HEK293 (cell line): Measurements from ENCODE around the gene GNG4.

ENCODE experiments used
- BCL11B ChIP-seq: fragments of 450-650 bp; formaldehyde crosslinking; IDR thresholded peaks from 2 replicates; pipeline ENCODE4 v1.5.1; 2016; ENCODE audit warnings: low read depth, missing biosample characterization, missing genetic modification characterization
- RBAK ChIP-seq: fragments of 450-650 bp; formaldehyde crosslinking; IDR thresholded peaks from 2 replicates; pipeline ENCODE4 v1.5.1; 2016; ENCODE audit warnings: missing biosample characterization, missing genetic modification characterization
- REPIN1 ChIP-seq: fragments of 450-650 bp; formaldehyde crosslinking; IDR thresholded peaks from 2 replicates; pipeline ENCODE4 v1.5.1; 2017; ENCODE audit warnings: missing biosample characterization, missing genetic modification characterization, low read depth
- ZEB2 ChIP-seq: fragments of 450-650 bp; formaldehyde crosslinking; IDR thresholded peaks from 2 replicates; pipeline ENCODE4 v1.5.1; 2016; ENCODE audit warnings: missing biosample characterization, missing genetic modification characterization
- ZIC2 ChIP-seq: fragments of 450-650 bp; formaldehyde crosslinking; IDR thresholded peaks from 2 replicates; pipeline ENCODE4 v1.5.1; 2016; ENCODE audit warnings: missing biosample characterization, missing genetic modification characterization
- ZNF248 ChIP-seq: fragments of 450-650 bp; formaldehyde crosslinking; IDR thresholded peaks from 2 replicates; pipeline ENCODE4 v1.5.1; 2017; ENCODE audit warnings: missing biosample characterization, missing genetic modification characterization
- ZNF311 ChIP-seq: fragments of 450-650 bp; formaldehyde crosslinking; IDR thresholded peaks from 2 replicates; pipeline ENCODE4 v1.5.1; 2017; ENCODE audit warnings: missing biosample characterization, missing genetic modification characterization, borderline replicate concordance
- ZNF391 ChIP-seq: fragments of 450-650 bp; formaldehyde crosslinking; IDR thresholded peaks from 2 replicates; pipeline ENCODE4 v1.5.1; 2016; ENCODE audit warnings: low read depth, missing biosample characterization, missing genetic modification characterization, borderline replicate concordance
- ZNF510 ChIP-seq: fragments of 450-650 bp; formaldehyde crosslinking; IDR thresholded peaks from 2 replicates; pipeline ENCODE4 v1.5.1; 2018; ENCODE audit warnings: mild to moderate bottlenecking, missing genetic modification characterization, missing biosample characterization; ENCODE audit not compliant: insufficient replicate concordance
- ZNF521 ChIP-seq: fragments of 450-650 bp; formaldehyde crosslinking; IDR thresholded peaks from 2 replicates; pipeline ENCODE4 v1.5.1; 2017; ENCODE audit warnings: missing biosample characterization, mild to moderate bottlenecking, missing genetic modification characterization
- ZNF529 ChIP-seq: fragments of 450-650 bp; formaldehyde crosslinking; IDR thresholded peaks from 2 replicates; pipeline ENCODE4 v1.5.1; 2017; ENCODE audit warnings: missing genetic modification characterization, missing biosample characterization; ENCODE audit not compliant: insufficient replicate concordance
- ZNF560 ChIP-seq: fragments of 450-650 bp; formaldehyde crosslinking; IDR thresholded peaks from 2 replicates; pipeline ENCODE4 v1.5.1; 2017; ENCODE audit warnings: missing biosample characterization, missing genetic modification characterization, borderline replicate concordance
- ZNF596 ChIP-seq: fragments of 450-650 bp; IDR thresholded peaks from 2 replicates; pipeline ENCODE4 v1.5.0; 2018; ENCODE audit warnings: missing biosample characterization, mild to moderate bottlenecking, missing genetic modification characterization, moderate library complexity
- ZNF629 ChIP-seq: fragments of 450-650 bp; formaldehyde crosslinking; IDR thresholded peaks from 2 replicates; pipeline ENCODE4 v1.5.1; 2017; ENCODE audit warnings: missing biosample characterization, missing genetic modification characterization
- ZNF654 ChIP-seq: fragments of 450-650 bp; formaldehyde crosslinking; IDR thresholded peaks from 2 replicates; pipeline ENCODE4 v1.5.1; 2016; ENCODE audit warnings: low read depth, missing biosample characterization, missing genetic modification characterization
- ZNF660 ChIP-seq: fragments of 450-650 bp; IDR thresholded peaks from 2 replicates; pipeline ENCODE4 v1.5.1; 2018; ENCODE audit warnings: missing biosample characterization, mild to moderate bottlenecking, missing genetic modification characterization
- ZNF777 ChIP-seq: fragments of 450-650 bp; formaldehyde crosslinking; IDR thresholded peaks from 2 replicates; pipeline ENCODE4 v1.5.1; 2017; ENCODE audit warnings: missing biosample characterization, missing genetic modification characterization, borderline replicate concordance
- TF ChIP-seq, protein P1 (sequence below): fragments of 450-650 bp; formaldehyde crosslinking; IDR thresholded peaks from 2 replicates; pipeline ENCODE4 v1.5.1; 2016; ENCODE audit warnings: missing biosample characterization, missing genetic modification characterization
- TF ChIP-seq, protein P2 (sequence below): fragments of 450-650 bp; formaldehyde crosslinking; IDR thresholded peaks from 2 replicates; pipeline ENCODE4 v1.5.1; 2016; ENCODE audit warnings: missing biosample characterization, missing genetic modification characterization, borderline replicate concordance
- TF ChIP-seq, protein P3 (sequence below): fragments of 450-650 bp; formaldehyde crosslinking; IDR thresholded peaks from 2 replicates; pipeline ENCODE4 v1.5.1; 2016; ENCODE audit warnings: missing biosample characterization, missing genetic modification characterization
- TF ChIP-seq, protein P4 (sequence below): fragments of 450-650 bp; formaldehyde crosslinking; IDR thresholded peaks from 2 replicates; pipeline ENCODE4 v1.5.1; 2016; ENCODE audit warnings: missing biosample characterization, missing genetic modification characterization
- TF ChIP-seq, protein P5 (sequence below): fragments of 450-650 bp; formaldehyde crosslinking; IDR thresholded peaks from 2 replicates; pipeline ENCODE4 v1.5.1; 2016; ENCODE audit warnings: missing biosample characterization, missing genetic modification characterization
- TF ChIP-seq, protein P6 (sequence below): fragments of 450-650 bp; formaldehyde crosslinking; IDR thresholded peaks from 2 replicates; pipeline ENCODE4 v1.5.1; 2016; ENCODE audit warnings: missing biosample characterization, missing genetic modification characterization

Gene GNG4

DNA sequence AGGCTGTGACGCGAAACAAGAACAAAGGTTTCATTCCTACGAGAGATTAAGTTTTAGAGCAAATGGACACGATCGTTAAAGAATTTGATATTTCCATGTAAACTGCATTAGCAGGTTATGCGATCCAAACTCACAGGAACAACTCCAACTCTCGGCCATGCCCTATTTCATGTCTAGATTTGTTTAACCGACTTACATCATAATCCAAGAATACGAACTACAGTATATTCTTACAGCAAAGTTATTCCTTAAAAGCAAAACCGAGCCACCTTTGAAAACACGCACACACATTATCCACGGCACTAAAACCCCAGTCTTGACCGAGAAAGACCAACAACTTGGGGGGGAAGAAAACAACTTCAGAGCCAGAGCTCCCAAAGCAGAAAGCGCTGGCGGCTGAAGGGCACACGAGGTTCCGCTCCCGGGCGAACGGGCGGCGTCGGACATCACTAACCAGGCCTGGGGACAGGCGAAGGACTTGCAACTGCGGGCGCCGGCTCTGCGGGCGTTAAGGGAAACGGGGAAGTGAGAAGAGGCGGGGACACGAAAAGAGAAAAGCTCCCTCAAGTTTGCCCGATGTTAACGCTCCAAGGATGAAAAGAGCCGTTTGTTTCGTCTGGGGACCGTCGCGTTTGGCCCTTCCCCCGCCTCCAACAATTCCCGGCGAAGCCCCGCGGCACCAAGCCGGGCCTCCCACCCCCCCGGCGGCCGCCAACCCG, 146.0 kb downstream of the GNG4 start (continued):
- TF ChIP-seq ZNF777 (tag by site-specific recombination), result no peak
- TF ChIP-seq ZNF560 (tag by site-specific recombination), result no peak
- TF ChIP-seq ZIC2 (tag by site-specific recombination), result no peak
- TF ChIP-seq RBAK (tag by site-specific recombination), result no peak
- TF ChIP-seq, protein P1, sequence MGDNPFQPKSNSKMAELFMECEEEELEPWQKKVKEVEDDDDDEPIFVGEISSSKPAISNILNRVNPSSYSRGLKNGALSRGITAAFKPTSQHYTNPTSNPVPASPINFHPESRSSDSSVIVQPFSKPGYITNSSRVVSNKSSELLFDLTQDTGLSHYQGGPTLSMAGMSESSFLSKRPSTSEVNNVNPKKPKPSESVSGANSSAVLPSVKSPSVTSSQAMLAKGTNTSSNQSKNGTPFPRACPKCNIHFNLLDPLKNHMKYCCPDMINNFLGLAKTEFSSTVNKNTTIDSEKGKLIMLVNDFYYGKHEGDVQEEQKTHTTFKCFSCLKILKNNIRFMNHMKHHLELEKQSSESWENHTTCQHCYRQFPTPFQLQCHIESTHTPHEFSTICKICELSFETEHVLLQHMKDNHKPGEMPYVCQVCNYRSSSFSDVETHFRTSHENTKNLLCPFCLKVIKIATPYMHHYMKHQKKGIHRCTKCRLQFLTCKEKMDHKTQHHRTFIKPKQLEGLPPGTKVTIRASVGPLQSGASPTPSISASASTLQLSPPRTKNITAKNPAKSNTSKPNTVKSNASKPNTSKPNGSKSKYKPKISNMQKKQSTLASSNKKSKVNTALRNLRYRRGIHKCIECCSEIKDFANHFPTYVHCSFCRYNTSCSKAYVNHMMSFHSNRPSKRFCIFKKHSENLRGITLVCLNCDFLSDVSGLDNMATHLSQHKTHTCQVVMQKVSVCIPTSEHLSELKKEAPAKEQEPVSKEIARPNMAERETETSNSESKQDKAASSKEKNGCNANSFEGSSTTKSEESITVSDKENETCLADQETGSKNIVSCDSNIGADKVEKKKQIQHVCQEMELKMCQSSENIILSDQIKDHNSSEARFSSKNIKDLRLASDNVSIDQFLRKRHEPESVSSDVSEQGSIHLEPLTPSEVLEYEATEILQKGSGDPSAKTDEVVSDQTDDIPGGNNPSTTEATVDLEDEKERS (tag by site-specific recombination), result no peak
- no peak for TF ChIP-seq ZNF521 (tag by site-specific recombination)
- TF ChIP-seq, protein P2, sequence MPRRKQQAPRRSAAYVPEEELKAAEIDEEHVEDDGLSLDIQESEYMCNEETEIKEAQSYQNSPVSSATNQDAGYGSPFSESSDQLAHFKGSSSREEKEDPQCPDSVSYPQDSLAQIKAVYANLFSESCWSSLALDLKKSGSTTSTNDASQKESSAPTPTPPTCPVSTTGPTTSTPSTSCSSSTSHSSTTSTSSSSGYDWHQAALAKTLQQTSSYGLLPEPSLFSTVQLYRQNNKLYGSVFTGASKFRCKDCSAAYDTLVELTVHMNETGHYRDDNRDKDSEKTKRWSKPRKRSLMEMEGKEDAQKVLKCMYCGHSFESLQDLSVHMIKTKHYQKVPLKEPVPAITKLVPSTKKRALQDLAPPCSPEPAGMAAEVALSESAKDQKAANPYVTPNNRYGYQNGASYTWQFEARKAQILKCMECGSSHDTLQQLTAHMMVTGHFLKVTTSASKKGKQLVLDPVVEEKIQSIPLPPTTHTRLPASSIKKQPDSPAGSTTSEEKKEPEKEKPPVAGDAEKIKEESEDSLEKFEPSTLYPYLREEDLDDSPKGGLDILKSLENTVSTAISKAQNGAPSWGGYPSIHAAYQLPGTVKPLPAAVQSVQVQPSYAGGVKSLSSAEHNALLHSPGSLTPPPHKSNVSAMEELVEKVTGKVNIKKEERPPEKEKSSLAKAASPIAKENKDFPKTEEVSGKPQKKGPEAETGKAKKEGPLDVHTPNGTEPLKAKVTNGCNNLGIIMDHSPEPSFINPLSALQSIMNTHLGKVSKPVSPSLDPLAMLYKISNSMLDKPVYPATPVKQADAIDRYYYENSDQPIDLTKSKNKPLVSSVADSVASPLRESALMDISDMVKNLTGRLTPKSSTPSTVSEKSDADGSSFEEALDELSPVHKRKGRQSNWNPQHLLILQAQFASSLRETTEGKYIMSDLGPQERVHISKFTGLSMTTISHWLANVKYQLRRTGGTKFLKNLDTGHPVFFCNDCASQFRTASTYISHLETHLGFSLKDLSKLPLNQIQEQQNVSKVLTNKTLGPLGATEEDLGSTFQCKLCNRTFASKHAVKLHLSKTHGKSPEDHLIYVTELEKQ, result no peak
- TF ChIP-seq BCL11B, result no peak
- TF ChIP-seq ZNF654 (tag by site-specific recombination), result no peak
- no peak for TF ChIP-seq ZNF596 (tag by site-specific recombination)
- no peak for TF ChIP-seq ZNF248 (tag by site-specific recombination)
- TF ChIP-seq, protein P3, sequence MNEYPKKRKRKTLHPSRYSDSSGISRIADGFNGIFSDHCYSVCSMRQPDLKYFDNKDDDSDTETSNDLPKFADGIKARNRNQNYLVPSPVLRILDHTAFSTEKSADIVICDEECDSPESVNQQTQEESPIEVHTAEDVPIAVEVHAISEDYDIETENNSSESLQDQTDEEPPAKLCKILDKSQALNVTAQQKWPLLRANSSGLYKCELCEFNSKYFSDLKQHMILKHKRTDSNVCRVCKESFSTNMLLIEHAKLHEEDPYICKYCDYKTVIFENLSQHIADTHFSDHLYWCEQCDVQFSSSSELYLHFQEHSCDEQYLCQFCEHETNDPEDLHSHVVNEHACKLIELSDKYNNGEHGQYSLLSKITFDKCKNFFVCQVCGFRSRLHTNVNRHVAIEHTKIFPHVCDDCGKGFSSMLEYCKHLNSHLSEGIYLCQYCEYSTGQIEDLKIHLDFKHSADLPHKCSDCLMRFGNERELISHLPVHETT, result 0 out of 2 replicates have a peak, but pooled peaks have one; percentile 15
- TF ChIP-seq, protein P4, sequence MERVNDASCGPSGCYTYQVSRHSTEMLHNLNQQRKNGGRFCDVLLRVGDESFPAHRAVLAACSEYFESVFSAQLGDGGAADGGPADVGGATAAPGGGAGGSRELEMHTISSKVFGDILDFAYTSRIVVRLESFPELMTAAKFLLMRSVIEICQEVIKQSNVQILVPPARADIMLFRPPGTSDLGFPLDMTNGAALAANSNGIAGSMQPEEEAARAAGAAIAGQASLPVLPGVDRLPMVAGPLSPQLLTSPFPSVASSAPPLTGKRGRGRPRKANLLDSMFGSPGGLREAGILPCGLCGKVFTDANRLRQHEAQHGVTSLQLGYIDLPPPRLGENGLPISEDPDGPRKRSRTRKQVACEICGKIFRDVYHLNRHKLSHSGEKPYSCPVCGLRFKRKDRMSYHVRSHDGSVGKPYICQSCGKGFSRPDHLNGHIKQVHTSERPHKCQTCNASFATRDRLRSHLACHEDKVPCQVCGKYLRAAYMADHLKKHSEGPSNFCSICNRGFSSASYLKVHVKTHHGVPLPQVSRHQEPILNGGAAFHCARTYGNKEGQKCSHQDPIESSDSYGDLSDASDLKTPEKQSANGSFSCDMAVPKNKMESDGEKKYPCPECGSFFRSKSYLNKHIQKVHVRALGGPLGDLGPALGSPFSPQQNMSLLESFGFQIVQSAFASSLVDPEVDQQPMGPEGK (tag by site-specific recombination), result peak; percentile 43
- TF ChIP-seq ZNF510 (tag by site-specific recombination), result no peak
- TF ChIP-seq ZNF660, result 0 out of 2 replicates have a peak, but pooled peaks have one; percentile 11
- TF ChIP-seq REPIN1 (tag by site-specific recombination), result no peak
- no peak for TF ChIP-seq ZNF529 (tag by site-specific recombination)
- TF ChIP-seq, protein P5, sequence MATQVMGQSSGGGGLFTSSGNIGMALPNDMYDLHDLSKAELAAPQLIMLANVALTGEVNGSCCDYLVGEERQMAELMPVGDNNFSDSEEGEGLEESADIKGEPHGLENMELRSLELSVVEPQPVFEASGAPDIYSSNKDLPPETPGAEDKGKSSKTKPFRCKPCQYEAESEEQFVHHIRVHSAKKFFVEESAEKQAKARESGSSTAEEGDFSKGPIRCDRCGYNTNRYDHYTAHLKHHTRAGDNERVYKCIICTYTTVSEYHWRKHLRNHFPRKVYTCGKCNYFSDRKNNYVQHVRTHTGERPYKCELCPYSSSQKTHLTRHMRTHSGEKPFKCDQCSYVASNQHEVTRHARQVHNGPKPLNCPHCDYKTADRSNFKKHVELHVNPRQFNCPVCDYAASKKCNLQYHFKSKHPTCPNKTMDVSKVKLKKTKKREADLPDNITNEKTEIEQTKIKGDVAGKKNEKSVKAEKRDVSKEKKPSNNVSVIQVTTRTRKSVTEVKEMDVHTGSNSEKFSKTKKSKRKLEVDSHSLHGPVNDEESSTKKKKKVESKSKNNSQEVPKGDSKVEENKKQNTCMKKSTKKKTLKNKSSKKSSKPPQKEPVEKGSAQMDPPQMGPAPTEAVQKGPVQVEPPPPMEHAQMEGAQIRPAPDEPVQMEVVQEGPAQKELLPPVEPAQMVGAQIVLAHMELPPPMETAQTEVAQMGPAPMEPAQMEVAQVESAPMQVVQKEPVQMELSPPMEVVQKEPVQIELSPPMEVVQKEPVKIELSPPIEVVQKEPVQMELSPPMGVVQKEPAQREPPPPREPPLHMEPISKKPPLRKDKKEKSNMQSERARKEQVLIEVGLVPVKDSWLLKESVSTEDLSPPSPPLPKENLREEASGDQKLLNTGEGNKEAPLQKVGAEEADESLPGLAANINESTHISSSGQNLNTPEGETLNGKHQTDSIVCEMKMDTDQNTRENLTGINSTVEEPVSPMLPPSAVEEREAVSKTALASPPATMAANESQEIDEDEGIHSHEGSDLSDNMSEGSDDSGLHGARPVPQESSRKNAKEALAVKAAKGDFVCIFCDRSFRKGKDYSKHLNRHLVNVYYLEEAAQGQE, result peak; percentile 17; the same call in 1 of the 2 replicates
- TF ChIP-seq ZEB2 (tag by site-specific recombination), result peak; percentile 76
- TF ChIP-seq ZNF311, result no peak
- TF ChIP-seq ZNF629, result peak; percentile 49; the same call in 1 of the 2 replicates
- TF ChIP-seq, protein P6, sequence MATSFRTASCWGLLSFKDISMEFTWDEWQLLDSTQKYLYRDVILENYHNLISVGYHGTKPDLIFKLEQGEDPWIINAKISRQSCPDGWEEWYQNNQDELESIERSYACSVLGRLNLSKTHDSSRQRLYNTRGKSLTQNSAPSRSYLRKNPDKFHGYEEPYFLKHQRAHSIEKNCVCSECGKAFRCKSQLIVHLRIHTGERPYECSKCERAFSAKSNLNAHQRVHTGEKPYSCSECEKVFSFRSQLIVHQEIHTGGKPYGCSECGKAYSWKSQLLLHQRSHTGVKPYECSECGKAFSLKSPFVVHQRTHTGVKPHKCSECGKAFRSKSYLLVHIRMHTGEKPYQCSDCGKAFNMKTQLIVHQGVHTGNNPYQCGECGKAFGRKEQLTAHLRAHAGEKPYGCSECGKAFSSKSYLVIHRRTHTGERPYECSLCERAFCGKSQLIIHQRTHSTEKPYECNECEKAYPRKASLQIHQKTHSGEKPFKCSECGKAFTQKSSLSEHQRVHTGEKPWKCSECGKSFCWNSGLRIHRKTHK (tag by site-specific recombination), result no peak
- no peak for TF ChIP-seq ZNF391 (tag by site-specific recombination)
